Right lobe of liver (tissue), 6 donors: ENCODE data around the gene DLG2. TPM values are rescaled to one million over a fixed set of nuclear protein-coding genes. Genes with fewer than 3 reads are reported as not detected.

Experiments used
- ATAC-seq, 4 donors: fragments of 200-7000 bp; cut with Tn5 transposase; one replicate each; pipeline ENCODE4 v1.9.1; 2020; ENCODE audit warnings: mild to moderate bottlenecking in 4 of 4, moderate library complexity in 4 of 4
- DNase-seq, 3 donors: peaks; one replicate each; pipeline ENCODE4 v3.0.0-alpha.2; 2020
- H3K27ac ChIP-seq, 3 donors: fragments of 200-600 bp; one replicate each; pipeline ENCODE4 v1.8.0; 2022
- H3K27me3 ChIP-seq, 2 donors: fragments of 200-600 bp; one replicate each; pipeline ENCODE4 v1.8.0; 2022
- H3K36me3 ChIP-seq, 4 donors: fragments of 200-600 bp; sonication (generic) in 1 of 4; one replicate each; pipeline versions ENCODE4 v1.5.1 to v1.8.0; 2017 to 2022; ENCODE audit warnings: control low read depth in 1 of 4
- H3K4me1 ChIP-seq, 4 donors: fragments of 200-600 bp; sonication (generic) in 1 of 4; one replicate each; pipeline versions ENCODE4 v1.5.1 to v1.8.0; 2017 to 2022; ENCODE audit warnings: control low read depth in 1 of 4
- H3K4me3 ChIP-seq, 3 donors: fragments of 200-600 bp; one replicate each; pipeline ENCODE4 v1.8.0; 2022
- H3K9me3 ChIP-seq, 4 donors: fragments of 200-600 bp; sonication (generic) in 1 of 4; one replicate each; pipeline versions ENCODE4 v1.5.1 to v1.8.0; 2017 to 2022; ENCODE audit warnings: control low read depth in 1 of 4
- CTCF ChIP-seq, 4 donors: fragments of 200-600 bp in 3 of 4; fragments of 450-650 bp in 1 of 4; IDR thresholded peaks; one replicate each; pipeline versions ENCODE4 v1.5.1 to v1.8.0; 2016 to 2022; ENCODE audit warnings: antibody characterized with exemption in 4 of 4, mild to moderate bottlenecking in 2 of 4
- POLR2A ChIP-seq: fragments of 450-650 bp; IDR thresholded peaks from one replicate; pipeline ENCODE4 v1.6.1; 2017; ENCODE audit warnings: antibody characterized with exemption, mild to moderate bottlenecking
- WGBS: methylation state at CpG from one replicate; pipeline ENCODE4 v1.1.6; 2018; ENCODE audit warnings: low coverage, low lambda C conversion rate; ENCODE audit not compliant: insufficient coverage; ENCODE audit errors: missing lambda C conversion rate; 5-methylcytosine and 5-hydroxymethylcytosine counted together
- intact Hi-C, 2 donors: fragments of 100-400 bp; cut with DNase I; formaldehyde crosslinking; loops; one replicate each; pipeline versions ENCODE4 v1.11.2 to v1.14.1; 2022
- total RNA-seq, 6 experiments: library from RNA; depleted of rRNA in 2 of 6; stranded (reverse); fragments of >200 nt in 2 of 6; fragmentation: NEBNext Ultra II Directional in 3 of 6; extraction: Animal tissue kit (Norgen Biotek cat#: 25700) in 3 of 6; gene quantifications; one replicate each; pipeline versions ENCODE4 v1.1.0 to v1.2.4, GENCODE V29; 2016 to 2023
- donor health status: DM: no; HTN: yes; CAD: no.
- donor health status: DM: no; HTN: no; CAD: no.
- donor health status: DM: no; HTN: no; CAD: no.
- donor health status: DM: no; HTN: yes; CAD: no.
- donor health status: DM: no; HTN: yes; CAD: no.

DLG2 gene
- total RNA-seq, 6 experiments from 2014 or later = 1.2 to 6.4 (median 2.5) TPM

- peaks cover 0 to 7% (median 3%) of the 10 kb centered on the region in 4 donors for H3K4me1 ChIP-seq
- no peak overlapping the region for H3K4me3 ChIP-seq
- no peak for DNase-seq
- TF ChIP-seq POLR2A (no peak), CTCF (IDR thresholded peaks at IDR 0.05) (no peak)
- ATAC-seq = peak in 2 of 4 donors; percentile 25 to 26
- H3K36me3 ChIP-seq = no peaks in the 10 kb centered on the region
- H3K27ac ChIP-seq = no peak overlapping the region
- intact Hi-C loops = no loop called here
- no peaks in the 10 kb centered on the region for H3K27me3 ChIP-seq
- H3K9me3 ChIP-seq = no peaks in the 10 kb centered on the region
Measured at GRCh38 chr11:83895516-83895915, 1731.6 kb downstream of the DLG2 start.

GRCh38 chr11:83881428-83881827 lies 1745.7 kb downstream of the DLG2 start:
- Histone ChIP-seq H3K27ac (no peak overlapping the region), H3K4me3 (no peak overlapping the region), H3K27me3 (no peaks in the 10 kb centered on the region), H3K36me3 (no peaks in the 10 kb centered on the region), H3K4me1 (no peaks in the 10 kb centered on the region), H3K9me3 (no peaks in the 10 kb centered on the region)
- intact Hi-C loops = no loop called here
- WGBS = 75% methylated on average over 1 of the region's 1 CpG
- DNase-seq (no peak), ATAC-seq (no peak)
- no peak for TF ChIP-seq POLR2A

- ATAC-seq (peak in 1 of 4 donors; percentile 39), DNase-seq (no peak)
- Histone ChIP-seq H3K9me3 (no peaks in the 10 kb centered on the region), H3K36me3 (no peaks in the 10 kb centered on the region), H3K4me1 (no peaks in the 10 kb centered on the region), H3K27ac (no peak overlapping the region), H3K4me3 (no peak overlapping the region), H3K27me3 (no peaks in the 10 kb centered on the region)
- TF ChIP-seq CTCF (IDR thresholded peaks at IDR 0.05) (no peak), POLR2A (no peak)
- intact Hi-C loops = no loop called here
Measured at GRCh38 chr11:83871054-83871453, 1756.1 kb downstream of the DLG2 start.

- peak; percentile 77 to 86 (median 84) for ATAC-seq
- intact Hi-C loops = no loop called here
Measured at GRCh38 chr11:83866655-83867054, 1760.5 kb downstream of the DLG2 start.

More at GRCh38 chr11:83866655-83867054, 1760.5 kb downstream of the DLG2 start:
- Histone ChIP-seq H3K9me3 (no peaks in the 10 kb centered on the region), H3K36me3 (no peaks in the 10 kb centered on the region), H3K27me3 (no peaks in the 10 kb centered on the region), H3K27ac (no peak overlapping the region), H3K4me3 (no peak overlapping the region), H3K4me1 (no peaks in the 10 kb centered on the region)
- WGBS = 26% methylated on average over 5 of the region's 5 CpGs
- DNase-seq = no peak
- TF ChIP-seq POLR2A (no peak), CTCF (IDR thresholded peaks at IDR 0.05) (peak in 1 of 4 donors; percentile 7)
